HPDE6-E6E7 (cell line): ENCODE measurements around the gene AGAP1.

Experiments
- DNase-seq: peaks from one replicate; pipeline ENCODE4 v3.0.0; 2011; ENCODE audit warnings: missing footprints; ENCODE audit errors: extremely low spot score

The AGAP1 gene

DNA sequence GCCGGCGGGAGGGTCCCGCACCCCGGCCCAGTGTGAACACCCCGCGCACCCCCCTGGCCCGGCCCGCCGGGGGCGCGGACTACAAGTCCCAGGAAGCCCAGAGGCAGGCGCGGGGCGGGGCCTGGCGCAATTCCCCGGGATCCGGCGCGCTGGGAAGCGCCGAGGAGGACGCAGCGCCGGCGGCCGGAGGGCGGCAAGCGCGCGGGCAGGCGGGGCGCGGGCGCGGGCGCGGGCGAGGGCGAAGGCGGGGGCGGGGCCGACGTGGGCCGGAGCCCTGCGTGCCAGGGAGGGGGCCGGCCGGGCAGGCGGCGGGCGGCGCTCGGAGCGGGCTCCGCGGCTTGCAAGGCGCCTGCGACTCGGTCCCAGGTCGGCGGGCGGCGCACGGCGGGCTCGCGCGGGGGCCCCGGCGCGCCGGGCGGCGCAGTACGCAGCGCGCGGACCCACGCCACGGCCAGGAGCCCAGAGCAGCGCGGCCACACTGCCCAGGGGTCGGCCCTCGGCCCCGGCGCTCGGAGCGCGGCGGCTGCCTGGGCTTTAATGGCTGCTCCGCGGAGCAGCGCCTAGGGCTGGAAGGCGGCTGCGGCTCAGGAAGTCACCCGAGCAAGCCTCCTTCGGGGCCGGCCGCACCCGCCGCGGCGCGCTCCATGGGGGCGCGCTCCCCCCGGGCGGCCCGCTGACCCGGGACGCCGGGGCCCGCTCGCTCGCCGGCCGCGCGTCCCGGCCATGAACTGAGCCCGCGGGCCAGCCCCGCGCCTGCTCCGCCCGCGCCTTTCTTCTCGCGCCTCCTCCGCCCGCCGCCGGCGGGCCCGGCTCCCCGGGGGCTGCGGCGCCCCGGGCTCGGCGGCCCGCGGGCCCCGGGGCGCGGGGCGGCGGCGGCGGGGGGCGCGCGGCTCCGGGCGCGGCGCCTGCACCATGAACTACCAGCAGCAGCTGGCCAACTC is at the start of gene AGAP1:
Gene AGAP1, plus strand, starts transcription at position 269 of the 941 bp plus-strand sequence.
- DNase-seq = peak; percentile 67

DNA sequence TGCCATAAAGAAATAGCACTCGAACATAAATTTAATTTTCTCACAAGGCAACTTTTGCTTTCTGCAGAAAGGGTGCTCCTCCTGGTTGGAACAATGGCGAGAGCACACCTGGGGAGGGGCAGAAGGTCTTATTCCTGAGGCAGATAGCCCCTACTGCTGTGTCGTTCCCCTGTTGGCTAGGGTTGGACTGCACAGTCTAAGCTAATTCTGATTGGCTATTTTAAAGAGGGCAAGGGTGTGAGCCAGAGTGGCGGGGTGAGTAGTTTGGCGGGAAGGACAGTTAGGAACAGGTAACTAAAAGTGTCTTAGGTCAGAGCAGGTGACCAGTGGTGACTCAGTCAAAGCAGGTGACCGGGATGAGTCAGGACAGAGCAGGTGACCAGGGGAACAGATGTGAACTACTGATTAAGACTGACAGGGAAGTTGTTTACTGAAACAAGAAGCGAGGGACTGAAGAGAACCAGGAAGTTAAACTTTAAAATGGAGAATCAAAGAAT is 49.7 kb upstream of the AGAP1 start:
- DNase-seq = no peak

GRCh38 chr2:235445116-235445515 is 48.7 kb upstream of the AGAP1 start:
- DNase-seq = no peak

DNA sequence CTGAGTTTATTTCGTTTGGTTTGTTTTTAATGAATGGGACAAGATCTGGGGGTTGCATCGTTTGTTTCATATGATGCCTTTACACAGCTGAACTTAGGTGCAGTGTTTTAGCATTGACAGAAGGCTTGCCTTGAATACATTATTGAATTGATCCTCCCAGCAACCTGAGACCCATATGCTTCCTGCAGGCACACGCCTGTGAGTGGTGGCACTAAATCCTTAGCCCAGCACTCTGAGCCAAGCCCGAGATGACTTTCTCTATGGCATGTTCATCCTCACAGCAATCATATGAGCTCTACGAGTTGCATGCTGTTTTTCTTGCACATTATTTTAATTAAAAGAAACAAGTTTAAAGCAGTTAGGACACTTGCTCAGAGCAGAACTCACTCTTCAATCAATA is 47.8 kb upstream of the AGAP1 start:
- DNase-seq = no peak

- DNase-seq = no peak
These were observed 46.6 kb upstream of the AGAP1 start for GRCh38 chr2:235447210-235447609.

GRCh38 chr2:235449568-235449967 is 44.3 kb upstream of the AGAP1 start:
- no peak for DNase-seq

DNA sequence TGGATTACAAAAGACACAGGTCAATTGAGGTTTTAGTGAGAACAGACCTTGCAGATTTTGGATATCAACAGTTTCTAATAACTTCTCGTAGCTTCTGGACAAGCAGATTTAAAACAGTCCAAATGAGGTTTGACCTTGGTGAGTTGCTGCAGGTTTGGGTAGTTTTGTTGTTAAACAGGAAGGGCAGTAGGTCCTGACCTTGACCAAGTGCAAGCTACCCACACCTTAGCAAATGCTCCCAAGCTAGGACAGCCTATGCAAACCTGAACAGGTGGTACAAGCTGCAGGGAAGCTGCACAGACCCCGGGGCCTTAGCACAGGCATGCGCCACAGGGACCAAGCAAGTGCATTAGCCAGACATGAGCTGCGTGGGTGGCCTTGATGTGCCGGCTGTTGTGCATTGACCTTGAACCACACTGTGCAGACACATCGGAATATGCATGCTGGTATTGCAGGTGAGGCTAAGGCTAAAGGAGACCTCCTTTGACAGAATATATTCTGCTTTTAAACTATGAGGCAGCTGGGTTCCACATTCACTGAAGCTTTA is 40.2 kb upstream of the AGAP1 start:
- no peak for DNase-seq

DNA sequence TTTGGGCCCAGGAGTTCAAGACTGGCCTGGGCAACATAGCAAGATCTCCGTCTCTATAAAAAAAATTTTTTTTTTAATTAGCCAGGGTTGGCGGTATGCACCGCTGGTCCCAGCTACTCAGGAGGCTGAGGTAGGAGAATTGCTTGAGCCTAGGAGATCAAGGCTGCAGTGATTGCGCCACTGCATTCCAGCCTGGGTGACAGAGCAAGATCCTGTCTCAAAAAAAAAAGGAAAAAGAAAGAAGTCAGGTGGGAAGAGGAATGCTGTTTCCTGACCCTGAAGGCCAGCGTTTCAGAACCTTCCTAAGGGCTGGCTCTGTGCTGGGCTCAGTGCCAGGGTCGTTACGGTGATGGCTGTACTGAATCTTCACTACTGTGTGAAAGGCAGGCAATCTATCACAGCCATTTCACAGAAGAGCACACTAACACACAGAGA is 35.0 kb upstream of the AGAP1 start:
- DNase-seq = no peak

GRCh38 chr2:235460548-235461047 is 33.2 kb upstream of the AGAP1 start:
- DNase-seq = no peak

GRCh38 chr2:235461763-235462414 is 32.0 kb upstream of the AGAP1 start:
- DNase-seq = no peak

GRCh38 chr2:235462415-235462790 is 31.4 kb upstream of the AGAP1 start:
- no peak for DNase-seq

DNA sequence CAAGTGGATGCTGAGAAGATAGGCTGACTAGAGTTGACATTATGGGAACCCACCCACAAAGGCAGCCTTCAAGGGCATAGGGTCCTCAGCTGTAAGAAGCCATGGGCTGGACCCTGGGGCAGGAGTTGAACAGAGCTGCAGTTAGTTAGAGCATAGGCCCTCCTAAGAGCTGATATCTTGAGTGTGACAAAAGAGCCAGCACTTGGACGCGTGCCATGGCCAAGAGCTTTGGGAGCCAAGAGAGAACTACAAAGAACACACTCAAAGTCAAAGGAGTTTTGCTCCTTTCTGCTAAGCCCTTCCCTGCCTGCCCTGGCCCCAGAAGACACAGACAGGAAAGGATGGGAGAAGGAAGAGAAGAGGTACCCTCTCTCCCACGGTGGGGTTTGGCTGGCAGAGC is 29.9 kb upstream of the AGAP1 start:
- DNase-seq = no peak

DNA sequence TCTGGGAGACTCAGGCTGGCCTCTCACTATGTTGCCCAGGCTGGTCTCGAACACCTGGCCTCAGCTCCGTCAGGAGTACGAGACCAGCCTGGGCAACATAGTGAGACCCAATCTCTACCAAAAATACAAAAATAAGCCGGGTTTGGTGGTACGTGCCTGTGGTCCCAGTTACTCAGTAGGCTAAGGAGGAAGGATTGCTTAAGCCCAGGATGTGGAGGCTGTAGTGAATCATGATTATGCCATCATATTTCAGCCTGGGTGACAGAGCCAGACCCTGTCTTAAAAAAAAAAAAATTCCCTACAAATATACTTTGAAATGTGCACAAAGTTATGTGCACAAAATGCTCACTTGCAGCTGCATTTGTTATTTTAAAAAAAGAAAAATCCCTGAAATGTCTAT is 26.3 kb upstream of the AGAP1 start:
- no peak for DNase-seq

DNA sequence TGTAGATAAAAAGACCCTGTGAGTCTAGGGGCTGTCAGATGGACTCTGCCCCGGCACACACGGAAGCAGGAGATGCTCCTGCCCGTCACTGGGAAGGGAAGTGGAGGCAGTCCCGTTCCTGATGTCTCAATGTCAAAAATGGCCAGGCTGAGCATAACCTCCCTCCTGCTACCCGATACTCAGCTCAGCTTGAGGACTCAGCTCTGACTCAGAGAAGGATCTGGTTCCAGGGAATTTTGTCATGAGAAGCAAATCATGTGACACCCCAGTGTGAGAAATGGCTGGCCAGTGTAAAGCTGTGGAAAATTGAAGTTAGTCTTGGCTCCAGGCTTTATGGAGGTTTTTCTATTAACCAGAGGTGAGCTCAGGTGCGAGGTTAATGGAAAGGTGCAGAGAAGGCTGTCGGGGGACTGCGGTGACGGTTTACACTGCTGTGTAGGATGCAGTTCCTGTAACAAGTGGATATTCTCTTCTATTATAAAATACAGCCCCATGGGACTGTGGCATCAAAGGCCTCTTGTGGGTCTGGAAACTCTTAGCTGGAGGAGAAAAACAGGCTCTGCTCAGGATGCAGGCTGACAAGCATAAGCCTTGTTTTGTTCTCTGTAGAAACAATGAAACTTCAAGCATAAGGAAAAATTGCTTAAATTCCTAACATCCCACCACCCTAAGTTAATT is 24.7 kb upstream of the AGAP1 start:
- peak; percentile 89 for DNase-seq

DNA sequence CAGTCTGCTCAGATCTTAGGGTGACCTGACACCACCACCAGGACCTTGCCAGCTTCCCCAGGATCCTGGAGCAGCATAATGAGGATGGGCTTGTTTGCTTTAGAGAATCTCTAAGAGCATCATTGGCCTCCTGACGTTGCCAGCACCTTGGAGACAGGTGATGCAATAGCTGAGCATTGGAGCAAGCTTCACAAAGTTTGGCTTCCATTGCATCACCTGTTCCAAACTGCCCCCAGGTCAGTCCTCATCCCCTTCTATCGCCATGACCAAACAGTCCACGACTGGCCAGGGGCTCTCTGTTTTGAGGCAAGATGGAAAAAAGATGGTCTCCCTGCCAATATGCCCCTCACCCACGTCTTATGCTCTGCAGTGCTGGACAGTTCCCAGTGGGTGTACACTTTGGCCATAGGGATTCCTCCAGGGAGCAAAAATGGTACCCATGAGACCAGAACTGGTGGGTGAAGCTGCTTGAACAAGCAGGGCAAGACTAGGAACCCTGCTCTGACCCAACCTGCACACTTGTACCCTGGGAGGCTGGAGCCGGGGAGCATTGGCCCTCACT is 22.6 kb upstream of the AGAP1 start:
- no peak for DNase-seq

DNA sequence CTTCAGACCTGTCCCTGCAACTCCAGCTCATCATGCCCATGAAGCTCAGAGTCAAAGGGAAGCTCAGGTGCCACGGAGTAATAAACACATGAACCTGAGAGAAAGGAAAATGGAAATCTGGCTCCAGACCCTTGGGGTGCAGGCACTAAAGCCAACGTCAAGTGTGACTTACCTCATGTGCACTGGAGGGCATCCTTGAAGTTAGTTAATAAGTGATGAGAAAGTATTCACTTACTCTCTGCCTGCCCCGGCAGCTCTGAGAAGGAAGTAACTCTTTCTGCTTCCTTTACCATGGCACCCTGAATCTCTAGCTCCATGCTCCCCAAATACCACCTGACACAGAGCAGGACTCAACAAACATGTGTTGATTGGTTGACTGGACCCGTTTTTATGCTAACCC is 21.4 kb upstream of the AGAP1 start:
- no peak for DNase-seq

GRCh38 chr2:235478609-235479008 is 15.2 kb upstream of the AGAP1 start:
- no peak for DNase-seq

DNA sequence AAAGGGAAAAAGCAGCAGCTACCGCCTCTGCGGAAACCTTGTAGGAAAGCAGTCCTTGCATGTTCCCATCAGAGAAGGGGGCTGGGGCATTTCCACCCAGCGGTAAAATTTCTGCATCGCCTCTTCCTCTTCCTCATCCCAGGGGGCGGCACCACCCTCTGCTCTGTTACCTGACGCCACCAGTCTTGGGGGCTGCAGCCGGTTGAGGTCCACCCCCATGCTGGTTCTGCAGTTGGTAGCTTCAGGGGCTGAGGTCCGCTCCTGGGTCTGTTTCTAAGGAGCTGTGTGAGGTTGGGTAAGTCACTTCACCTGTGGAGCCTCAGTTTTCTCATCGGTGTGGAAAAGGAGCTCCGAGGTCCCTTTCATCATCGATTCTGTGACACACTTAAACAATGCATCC is 14.2 kb upstream of the AGAP1 start:
- DNase-seq = no peak

DNA sequence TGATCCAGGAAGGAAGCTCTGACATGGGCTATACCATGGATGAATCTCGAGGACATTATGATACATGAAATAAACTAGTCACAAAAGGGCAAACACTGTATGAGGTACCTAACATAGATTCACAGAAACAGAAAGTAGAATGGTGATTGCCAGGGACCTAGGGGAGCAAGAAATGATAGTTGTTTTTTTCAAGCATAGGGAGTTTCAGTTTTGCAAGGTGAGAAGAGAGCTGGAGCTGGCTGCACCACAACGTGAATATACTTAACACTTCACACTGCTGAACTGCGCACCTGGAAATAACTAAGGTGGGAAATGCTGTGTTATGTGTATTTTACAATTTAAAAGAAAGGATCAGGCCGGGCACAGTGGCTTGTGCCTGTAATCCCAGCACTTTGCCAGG is 13.2 kb upstream of the AGAP1 start:
- no peak for DNase-seq

DNA sequence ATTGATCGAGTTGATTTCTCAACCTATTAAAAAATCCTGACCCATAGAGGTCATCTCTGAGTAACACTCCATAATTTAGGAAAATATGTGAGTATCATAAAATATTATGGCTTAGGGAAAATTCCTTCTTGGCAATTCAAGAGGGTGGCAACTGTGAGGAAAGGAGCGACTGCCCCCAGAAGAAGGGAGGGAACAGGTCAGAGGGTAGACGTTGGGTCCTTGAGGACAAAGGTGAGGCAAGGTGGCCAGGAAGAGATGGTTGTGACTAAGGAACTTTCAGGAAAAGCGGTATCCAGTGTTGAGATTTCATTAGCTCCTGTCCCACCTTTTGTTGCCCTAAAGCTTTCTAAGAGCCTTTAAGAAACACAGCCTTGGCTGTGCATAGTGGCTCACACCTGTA is 10.5 kb upstream of the AGAP1 start:
- no peak for DNase-seq

DNA sequence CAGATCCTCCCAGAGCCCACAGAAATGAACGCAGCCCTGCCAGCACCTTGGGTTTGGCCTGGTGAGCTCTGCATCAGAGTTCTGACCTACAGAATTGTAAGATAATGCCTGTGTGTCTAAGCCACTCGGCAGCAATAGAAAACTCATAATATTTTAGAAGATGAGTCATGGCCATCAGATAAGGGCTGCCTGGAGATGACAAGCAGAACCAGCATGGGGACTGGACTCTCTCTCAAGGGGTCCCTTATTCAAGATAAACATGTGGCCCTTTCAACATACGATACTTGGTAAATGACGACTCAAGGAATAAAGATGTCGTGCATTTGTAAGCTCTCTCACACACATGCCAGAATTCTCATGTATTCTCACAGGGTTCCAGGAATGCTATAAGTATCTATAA is 8.5 kb upstream of the AGAP1 start:
- DNase-seq = no peak

DNA sequence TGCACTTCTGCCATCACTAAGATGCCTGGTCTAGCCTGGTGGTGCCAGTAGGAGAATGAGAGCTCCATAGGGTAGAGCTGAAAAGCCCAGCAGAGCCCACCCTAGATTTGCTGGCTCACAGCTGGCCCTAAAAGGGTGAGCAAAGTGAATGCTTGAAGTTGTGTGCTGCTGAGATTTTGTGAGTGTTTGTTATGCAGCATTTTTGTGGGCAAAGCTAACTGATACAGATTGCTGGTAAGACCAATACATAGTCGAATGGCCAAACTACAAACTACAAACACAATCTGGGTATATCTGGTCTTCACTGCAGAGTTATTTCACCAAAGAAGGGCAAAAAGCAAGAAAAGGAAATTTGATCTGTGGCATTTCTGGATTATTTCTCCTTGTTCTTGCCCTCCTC is 7.1 kb upstream of the AGAP1 start:
- no peak for DNase-seq
